GM21528 (cell line): ENCODE data around the gene ATG4C.

Experiments used
- ATAC-seq: cut with Tn5 transposase; IDR thresholded peaks from one replicate; pipeline ENCODE4 v1.9.1; 2021; ENCODE audit warnings: mild to moderate bottlenecking, moderate library complexity; ENCODE audit not compliant: unreplicated experiment, low FRiP score

The ATG4C gene

GRCh38 chr1:62903522-62903921 lies 119.6 kb downstream of the ATG4C start:
- ATAC-seq = no peak

- no peak for ATAC-seq
Observed at GRCh38 chr1:62903982-62904855, 120.3 kb downstream of the ATG4C start.

GRCh38 chr1:62904856-62905225 lies 120.9 kb downstream of the ATG4C start:
- ATAC-seq = no peak

GRCh38 chr1:62905309-62905708 lies 121.4 kb downstream of the ATG4C start:
- no peak for ATAC-seq

DNA sequence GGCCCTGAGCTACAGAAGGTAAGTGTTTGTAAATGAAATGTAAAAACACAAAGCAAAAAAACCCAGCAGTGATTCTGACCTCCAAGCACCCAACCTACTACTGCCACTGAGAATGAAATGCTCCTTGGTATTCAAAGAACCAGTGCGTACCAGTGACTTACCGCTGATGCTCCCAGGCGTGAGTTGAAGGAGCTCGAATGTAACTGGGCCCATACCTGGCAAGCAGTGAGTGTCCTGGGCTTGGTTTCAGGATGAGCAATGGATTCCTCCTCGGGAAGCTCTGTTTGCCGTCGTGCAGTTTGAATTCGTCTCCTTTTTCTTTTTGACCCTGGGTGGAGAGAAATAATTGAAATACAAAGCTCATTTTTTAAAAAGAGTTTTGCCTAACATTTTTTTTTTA lies 121.9 kb downstream of the ATG4C start:
- no peak for ATAC-seq

DNA sequence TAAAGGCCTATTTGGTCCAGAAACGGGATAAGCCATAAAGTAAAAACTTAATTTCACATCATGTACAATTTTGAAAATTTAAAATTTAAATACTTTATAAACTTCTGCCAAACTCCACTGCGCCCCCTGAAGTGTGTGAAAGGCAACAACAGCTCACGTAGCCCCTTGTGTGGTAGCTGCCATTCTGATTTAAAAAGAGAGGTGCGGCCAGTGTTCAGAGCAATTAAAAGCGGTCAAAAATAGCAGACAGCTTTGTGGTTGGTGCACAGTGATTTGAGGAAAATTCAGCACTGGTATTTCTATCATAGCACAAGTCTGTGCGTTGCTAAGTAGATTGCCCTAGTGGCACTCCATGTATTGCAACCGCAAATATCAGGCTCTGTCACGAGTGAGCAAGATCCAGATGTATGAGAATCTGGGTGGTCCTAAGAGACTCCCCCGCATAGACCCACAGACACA lies 122.5 kb downstream of the ATG4C start:
- no peak for ATAC-seq

DNA sequence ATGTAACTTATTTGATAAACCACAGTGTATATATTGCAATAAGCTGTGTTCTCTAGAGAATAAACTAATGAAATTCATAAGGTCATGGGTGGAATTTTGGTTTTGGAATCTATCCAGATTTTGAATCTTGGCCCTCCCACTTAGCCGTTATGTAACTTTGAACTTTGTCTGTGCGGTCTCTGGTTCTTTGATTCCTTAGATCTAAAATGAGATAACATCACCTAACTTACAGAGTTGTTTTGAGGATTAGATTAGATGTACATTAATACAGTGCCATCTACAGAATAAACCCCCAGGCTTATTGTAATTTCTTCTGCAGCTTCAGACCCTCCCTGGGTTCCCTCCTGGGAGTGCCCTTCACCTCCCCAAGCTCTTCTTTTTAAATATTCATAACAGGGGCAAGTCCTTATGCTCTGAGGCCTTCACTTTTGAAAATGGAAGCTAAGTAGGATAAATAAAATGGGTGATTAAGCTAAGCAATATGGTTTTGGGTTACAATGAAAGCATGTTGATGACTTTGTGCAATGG lies 124.3 kb downstream of the ATG4C start:
- no peak for ATAC-seq

DNA sequence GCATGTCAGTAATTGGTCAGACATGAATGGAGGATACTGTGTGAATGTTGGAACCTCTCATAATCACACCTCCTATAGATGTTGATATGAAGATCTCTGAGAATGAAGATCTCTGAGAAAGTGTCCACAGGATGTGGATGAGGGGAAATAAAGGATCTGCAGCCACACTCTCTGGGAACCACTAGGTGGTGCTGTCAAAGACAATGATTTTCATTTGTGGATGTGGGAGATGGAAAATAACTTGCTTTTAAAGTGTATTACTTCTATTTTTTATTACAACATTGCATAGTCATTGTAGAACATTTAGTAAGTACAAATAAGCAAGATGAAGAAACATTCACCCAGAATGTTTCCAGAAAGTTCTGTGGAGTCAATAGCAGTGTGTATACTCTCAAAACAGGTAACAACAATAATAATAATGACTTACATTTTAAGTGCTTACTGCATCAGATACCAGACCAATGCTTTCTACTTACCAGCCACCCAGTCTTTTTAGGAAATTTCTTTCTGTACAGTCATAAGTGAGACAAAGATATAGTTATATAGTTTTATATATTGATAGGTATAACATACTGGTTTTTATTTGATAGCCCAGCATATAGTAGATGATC lies 128.2 kb downstream of the ATG4C start:
- no peak for ATAC-seq
